ENCODE data around the gene DENND10.

The DENND10 gene

DNA sequence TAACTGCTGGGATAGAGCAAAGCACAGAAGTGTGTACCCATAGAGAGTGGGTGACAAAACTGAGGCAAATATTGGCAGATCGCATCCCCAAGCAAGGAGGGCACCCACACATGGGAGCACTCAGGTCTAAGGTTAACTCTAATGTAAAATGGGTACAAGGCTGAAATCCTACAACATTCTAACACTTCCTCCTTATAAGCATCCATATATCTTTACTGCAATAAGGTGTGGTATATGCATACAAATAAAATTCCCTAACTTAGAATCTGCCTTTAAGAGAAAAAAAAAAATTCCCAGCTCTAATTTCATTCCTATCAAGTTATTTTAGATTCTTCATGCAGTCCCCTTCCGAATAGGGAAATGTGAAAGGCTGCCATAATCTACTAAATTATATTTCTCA, 42.0 kb upstream of the DENND10 start:
- Mint-ChIP-seq H3K36me3 (ENCODE audit: low read depth) (peaks cover 91% of the 10 kb centered on the region), H3K4me3 (no peak overlapping the region), H3K9me3 (no peaks in the 10 kb centered on the region), H3K4me1 (no peaks in the 10 kb centered on the region), H3K27me3 (ENCODE audit: low read depth) (no peaks in the 10 kb centered on the region), H3K27ac (no peak overlapping the region)
- TF ChIP-seq, protein P1, sequence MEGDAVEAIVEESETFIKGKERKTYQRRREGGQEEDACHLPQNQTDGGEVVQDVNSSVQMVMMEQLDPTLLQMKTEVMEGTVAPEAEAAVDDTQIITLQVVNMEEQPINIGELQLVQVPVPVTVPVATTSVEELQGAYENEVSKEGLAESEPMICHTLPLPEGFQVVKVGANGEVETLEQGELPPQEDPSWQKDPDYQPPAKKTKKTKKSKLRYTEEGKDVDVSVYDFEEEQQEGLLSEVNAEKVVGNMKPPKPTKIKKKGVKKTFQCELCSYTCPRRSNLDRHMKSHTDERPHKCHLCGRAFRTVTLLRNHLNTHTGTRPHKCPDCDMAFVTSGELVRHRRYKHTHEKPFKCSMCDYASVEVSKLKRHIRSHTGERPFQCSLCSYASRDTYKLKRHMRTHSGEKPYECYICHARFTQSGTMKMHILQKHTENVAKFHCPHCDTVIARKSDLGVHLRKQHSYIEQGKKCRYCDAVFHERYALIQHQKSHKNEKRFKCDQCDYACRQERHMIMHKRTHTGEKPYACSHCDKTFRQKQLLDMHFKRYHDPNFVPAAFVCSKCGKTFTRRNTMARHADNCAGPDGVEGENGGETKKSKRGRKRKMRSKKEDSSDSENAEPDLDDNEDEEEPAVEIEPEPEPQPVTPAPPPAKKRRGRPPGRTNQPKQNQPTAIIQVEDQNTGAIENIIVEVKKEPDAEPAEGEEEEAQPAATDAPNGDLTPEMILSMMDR (IDR thresholded peaks at IDR 0.05; ENCODE audit: unreplicated experiment in 3 of 3) = no peak

DNA sequence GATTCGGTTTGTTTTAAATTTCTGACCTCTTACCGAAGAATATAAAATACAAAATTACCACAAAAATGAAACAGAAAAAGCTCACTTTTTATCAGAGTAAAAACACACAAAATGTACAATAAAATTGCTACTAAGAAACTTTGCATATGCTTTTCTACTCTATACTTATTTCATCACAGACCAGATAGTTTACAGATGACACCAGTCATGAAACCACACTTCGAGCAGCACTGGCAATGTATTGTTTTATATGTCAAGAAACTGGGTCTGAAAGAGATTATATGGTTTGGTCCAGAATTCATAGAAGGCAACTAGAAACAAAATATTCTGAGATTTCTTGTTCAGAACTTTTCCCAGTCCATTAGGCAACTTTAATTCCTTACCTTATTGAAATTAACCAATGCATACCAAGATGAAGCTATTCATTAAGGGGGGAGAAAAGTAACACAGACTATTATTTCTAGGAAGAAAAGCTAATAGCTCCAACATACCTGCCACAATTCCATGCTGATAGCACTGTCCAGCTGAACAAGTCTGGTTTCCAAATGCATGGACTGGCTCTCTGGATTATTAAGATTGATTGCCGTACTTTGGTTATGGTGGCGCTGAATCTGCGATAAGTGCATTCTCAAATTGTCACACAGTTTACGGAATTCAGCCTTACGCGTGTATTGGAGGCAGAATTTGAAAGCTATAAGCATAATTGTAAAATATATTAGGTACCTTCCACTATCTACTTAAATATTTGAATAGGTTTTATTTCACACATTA, 33.3 kb upstream of the DENND10 start:
- TF ChIP-seq, protein P1 (IDR thresholded peaks at IDR 0.05; ENCODE audit: unreplicated experiment in 3 of 3) = no peak
- no peak overlapping the region for H3K27ac Mint-ChIP-seq
- no peaks in the 10 kb centered on the region for H3K27me3 Mint-ChIP-seq (ENCODE audit: low read depth)
- peaks cover 81% of the 10 kb centered on the region for H3K36me3 Mint-ChIP-seq (ENCODE audit: low read depth)
- no peaks in the 10 kb centered on the region for H3K9me3 Mint-ChIP-seq
- H3K4me1 Mint-ChIP-seq = no peaks in the 10 kb centered on the region
- H3K4me3 Mint-ChIP-seq = no peak overlapping the region

DNA sequence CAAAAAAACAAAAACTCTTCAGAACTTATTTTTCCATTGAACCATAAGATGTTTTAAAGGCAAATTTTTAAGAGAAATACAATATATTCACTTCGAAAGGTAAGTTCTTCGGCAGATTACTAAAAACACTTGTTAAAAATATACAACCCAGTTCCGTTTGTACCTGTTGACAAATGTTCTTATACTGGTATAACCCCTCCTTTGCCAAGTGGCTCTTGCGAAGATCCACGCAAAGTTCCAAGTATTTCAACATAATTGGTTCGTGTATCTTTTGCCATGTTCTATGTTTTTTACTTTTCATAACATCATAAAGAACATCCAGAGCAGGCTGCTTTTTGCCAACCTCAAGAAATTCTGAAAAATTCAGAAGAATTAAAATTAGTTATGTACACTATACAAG, 30.3 kb upstream of the DENND10 start:
- no peaks in the 10 kb centered on the region for H3K27me3 Mint-ChIP-seq (ENCODE audit: low read depth)
- TF ChIP-seq, protein P1 (IDR thresholded peaks at IDR 0.05; ENCODE audit: unreplicated experiment in 3 of 3) = no peak
- H3K27ac Mint-ChIP-seq = no peak overlapping the region
- peaks cover 63% of the 10 kb centered on the region for H3K36me3 Mint-ChIP-seq (ENCODE audit: low read depth)
- H3K9me3 Mint-ChIP-seq = no peaks in the 10 kb centered on the region
- H3K4me3 Mint-ChIP-seq = no peak overlapping the region
- peaks cover 5% of the 10 kb centered on the region for H3K4me1 Mint-ChIP-seq

DNA sequence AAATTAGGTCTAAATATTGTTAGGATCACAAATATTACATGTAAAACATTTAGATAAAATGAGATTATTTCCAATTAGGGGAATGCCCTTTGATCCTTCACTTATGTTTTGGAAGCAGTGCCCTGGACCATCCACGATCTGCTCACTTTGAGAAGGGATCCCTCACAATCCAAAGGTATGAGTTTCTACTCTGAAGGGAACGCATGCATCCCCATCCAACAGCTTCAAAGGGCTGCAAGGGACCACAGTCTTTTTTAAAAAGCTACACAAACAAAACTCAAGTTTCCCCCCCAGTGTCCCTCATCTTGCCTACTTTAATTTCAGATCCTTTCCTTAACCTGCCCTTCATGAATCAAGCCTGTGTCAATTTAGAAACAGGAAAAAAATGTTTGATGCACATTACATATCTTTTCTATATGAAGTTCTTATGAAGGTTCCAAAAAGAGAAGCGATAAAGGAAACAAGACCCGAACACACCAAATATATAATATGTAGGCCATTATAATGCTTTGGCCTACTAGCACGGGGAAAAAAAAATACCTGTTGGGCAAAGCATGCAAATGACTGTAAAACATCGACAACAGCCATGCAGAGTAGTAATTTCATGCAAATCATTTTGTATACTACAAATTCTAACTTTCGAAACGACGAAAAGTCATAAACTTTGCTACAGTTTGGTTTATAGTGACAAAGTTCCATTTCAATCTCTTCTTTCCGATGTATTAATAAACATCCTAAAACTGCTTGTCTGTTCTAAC, 25.3 kb upstream of the DENND10 start:
- peaks cover 21% of the 10 kb centered on the region for H3K36me3 Mint-ChIP-seq (ENCODE audit: low read depth)
- peaks cover 20% of the 10 kb centered on the region for H3K4me1 Mint-ChIP-seq
- TF ChIP-seq, protein P1 (IDR thresholded peaks at IDR 0.05; ENCODE audit: unreplicated experiment in 3 of 3) = no peak
- H3K27me3 Mint-ChIP-seq (ENCODE audit: low read depth) = no peaks in the 10 kb centered on the region
- H3K27ac Mint-ChIP-seq = peak overlapping the region; percentile 6 to 99 (median 94)
- peak overlapping the region; percentile 98 to 100 (median 98) for H3K4me3 Mint-ChIP-seq
- H3K9me3 Mint-ChIP-seq = no peaks in the 10 kb centered on the region

DNA sequence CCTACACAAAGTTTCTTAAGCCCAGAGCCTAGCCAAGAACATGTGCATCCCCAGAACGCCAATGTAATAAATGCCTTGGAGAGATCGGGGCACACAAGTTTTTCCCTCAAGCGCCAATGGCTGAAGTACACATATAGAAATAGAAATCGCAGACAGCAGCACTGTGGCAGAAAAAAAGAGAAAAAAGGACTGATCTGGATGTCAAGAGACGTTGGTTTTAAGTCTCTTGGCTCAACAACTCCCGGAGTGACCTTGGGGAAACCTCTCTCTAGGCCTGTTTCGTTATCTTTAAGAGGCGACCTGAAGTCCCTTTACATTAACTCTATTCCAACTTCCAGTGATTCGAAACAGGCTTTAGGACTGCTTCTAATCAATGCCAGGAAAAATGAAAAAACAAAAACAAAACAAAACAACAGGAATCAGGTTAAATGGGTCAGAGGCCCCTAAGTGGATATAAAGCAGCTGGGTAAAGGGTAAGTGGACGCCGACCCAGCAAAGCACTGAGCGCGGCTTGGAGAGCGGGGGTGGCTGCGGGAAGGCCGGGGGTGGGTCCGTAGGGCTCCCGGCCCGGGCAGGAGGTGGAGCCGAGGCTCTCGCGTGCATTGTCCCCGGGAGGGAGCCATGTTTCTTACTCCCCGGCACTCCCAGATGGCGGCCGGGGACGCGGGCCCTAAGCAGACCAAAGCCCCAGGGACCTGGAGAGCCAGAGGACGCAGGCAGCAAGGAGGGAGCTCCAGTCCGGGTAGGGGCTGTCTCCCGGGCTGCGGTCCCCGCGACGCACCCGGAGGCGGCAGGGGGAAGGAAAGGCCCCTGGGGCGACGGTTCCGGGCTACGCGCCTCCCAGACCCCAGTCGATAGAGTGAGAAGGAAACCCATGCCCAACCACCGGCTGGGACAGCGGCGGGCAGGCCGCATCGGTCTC, 24.1 kb upstream of the DENND10 start:
- peak overlapping the region; percentile 98 to 100 (median 98) for H3K4me3 Mint-ChIP-seq
- peak overlapping the region; percentile 94 to 99 (median 98) for H3K27ac Mint-ChIP-seq
- TF ChIP-seq, protein P1 (IDR thresholded peaks at IDR 0.05; ENCODE audit: unreplicated experiment in 3 of 3) = no peak
- H3K27me3 Mint-ChIP-seq (ENCODE audit: low read depth) = no peaks in the 10 kb centered on the region
- H3K36me3 Mint-ChIP-seq (ENCODE audit: low read depth) = peaks cover 16% of the 10 kb centered on the region
- H3K9me3 Mint-ChIP-seq = no peaks in the 10 kb centered on the region
- peaks cover 20% of the 10 kb centered on the region for H3K4me1 Mint-ChIP-seq
